Pancreas (tissue), 10 donors: ENCODE measurements around the gene CDT1. TPM values are rescaled to one million over a fixed set of nuclear protein-coding genes. Genes with fewer than 3 reads are reported as not detected.

ENCODE experiments used
- ATAC-seq, 4 donors: fragments of 200-7000 bp; cut with Tn5 transposase; one replicate each; pipeline versions ENCODE4 v1.8.0 to v1.9.1; 2020; ENCODE audit warnings: mild to moderate bottlenecking in 4 of 4, moderate library complexity in 4 of 4
- DNase-seq, 6 donors: peaks; one replicate each; pipeline ENCODE4 v3.0.0-alpha.2; 2020
- FAIRE-seq: peaks from 2 replicates; lab custom pipeline; 2012; peaks lifted over from hg19 to GRCh38; lab: Jason Lieb, UNC
- H3K27ac ChIP-seq, 4 donors: fragments of 200-600 bp; sonication (generic); 1 replicate in 3 of 4; 2 replicates in 1 of 4; pipeline versions ENCODE4 v1.5.0 to v1.8.0; 2020
- H3K27me3 ChIP-seq, 4 donors: fragments of 200-600 bp; one replicate each; pipeline ENCODE4 v1.8.0; 2021
- H3K36me3 ChIP-seq, 3 donors: fragments of 200-600 bp; sonication (generic) in 1 of 3; one replicate each; pipeline versions ENCODE4 v1.5.0 to v1.8.0; 2020 to 2021
- H3K4me1 ChIP-seq, 3 donors: fragments of 200-600 bp; one replicate each; pipeline ENCODE4 v1.8.0; 2021
- H3K4me3 ChIP-seq, 4 donors: fragments of 200-600 bp; sonication (generic) in 2 of 4; one replicate each; pipeline versions ENCODE4 v1.5.0 to v1.8.0; 2020 to 2021
- H3K9me3 ChIP-seq, 4 donors: fragments of 200-600 bp; one replicate each; pipeline ENCODE4 v1.8.0; 2021
- WGBS, 2 donors: extraction: QIAGEN DNeasy Blood & Tissue Kit; methylation state at CpG; one replicate each; pipeline ENCODE4 v1.1.7; 2013; 5-methylcytosine and 5-hydroxymethylcytosine counted together
- intact Hi-C, 3 donors: fragments of 100-400 bp; cut with DNase I; formaldehyde crosslinking; loops; one replicate each; pipeline versions ENCODE4 v1.11.1 to v1.14.2; 2022
- polyA plus RNA-seq, 2 donors: library from polyadenylated mRNA; stranded (reverse); fragments of 200-250 nt; gene quantifications; one replicate each; pipeline ENCODE4 v1.2.3, GENCODE V29; 2013
- total RNA-seq, 6 donors: library from RNA; stranded (reverse); fragmentation: NEBNext Ultra II Directional in 4 of 6; extraction: Animal tissue kit (Norgen Biotek cat#: 25700) in 4 of 6; gene quantifications; one replicate each; pipeline versions ENCODE4 v1.2.1 to v1.2.4, GENCODE V29; 2021 to 2023
- TF ChIP-seq, protein P1 (sequence below), 4 donors: fragments of 200-600 bp; sonication (generic) in 3 of 4; IDR thresholded peaks; one replicate each; pipeline versions ENCODE4 v1.5.0 to v1.8.0; 2021; ENCODE audit warnings: antibody characterized with exemption in 4 of 4
- donor health status: healthy with polysubstance abuse.
- donor health status: DM: no; HTN: no; CAD: no; lungs with moderate emphysema.
- donor health status: DM: no; HTN: no; CAD: no.
- donor health status: control.
- donor health status: control.
- donor health status: Bipolar disorder and iron deficiency.
- donor health status: DM: yes; HTN: yes; CAD: no.
- donor health status: DM: no; HTN: no; CAD: no.
- donor health status: DM: no; HTN: no; CAD: no.
- donor health status: DM: yes; HTN: yes; CAD: no.

Gene CDT1
- total and polyA plus RNA-seq, 8 donors = 0.12 to 1.8 (median 0.78) TPM

DNA sequence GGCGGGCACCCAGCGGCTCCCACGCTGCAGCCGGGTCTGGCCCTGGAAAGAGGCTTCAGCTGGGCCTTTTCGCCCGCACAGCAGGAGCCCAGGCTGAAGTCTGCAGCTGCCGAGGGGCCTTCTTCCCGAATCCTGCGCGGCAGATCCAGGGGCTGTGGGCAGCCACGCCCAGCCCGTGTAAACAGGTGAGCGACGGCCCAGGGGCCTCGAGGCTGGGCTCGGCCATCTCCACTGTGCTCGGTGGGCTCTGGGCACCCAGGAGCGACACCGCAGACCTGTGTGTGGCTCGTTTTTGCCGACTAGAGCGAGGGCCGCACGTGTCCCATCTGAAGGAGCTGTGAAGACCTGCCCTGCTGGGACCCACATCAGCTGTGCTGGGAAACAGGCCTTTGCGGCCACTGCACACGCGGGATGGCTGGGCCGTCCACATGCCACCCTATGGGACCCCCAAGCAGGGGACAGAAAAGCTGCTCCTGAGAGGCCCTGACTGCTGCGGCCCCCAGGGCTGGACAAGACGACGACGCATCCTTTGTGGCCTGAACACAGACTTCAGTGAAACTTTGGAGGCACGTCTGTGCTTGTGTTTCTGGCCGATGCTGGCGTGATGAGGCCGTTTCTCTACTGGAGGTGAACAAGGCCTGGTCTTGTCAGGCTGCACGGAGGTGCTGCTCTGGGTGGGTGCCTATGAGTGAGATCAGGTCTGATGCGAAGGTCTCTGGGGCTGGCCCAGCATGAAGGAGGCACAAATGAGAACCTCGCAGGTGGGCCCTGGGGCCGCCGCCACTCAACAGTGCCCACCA lies 13.3 kb downstream of the CDT1 start:
- Histone ChIP-seq H3K9me3 (no peaks in the 10 kb centered on the region), H3K27me3 (no peaks in the 10 kb centered on the region), H3K36me3 (no peaks in the 10 kb centered on the region), H3K27ac (no peak overlapping the region), H3K4me3 (no peak overlapping the region), H3K4me1 (peaks cover 0 to 3% (median 0%) of the 10 kb centered on the region in 3 donors)
- peak in 1 of 6 donors; percentile 65 for DNase-seq
- TF ChIP-seq, protein P1, sequence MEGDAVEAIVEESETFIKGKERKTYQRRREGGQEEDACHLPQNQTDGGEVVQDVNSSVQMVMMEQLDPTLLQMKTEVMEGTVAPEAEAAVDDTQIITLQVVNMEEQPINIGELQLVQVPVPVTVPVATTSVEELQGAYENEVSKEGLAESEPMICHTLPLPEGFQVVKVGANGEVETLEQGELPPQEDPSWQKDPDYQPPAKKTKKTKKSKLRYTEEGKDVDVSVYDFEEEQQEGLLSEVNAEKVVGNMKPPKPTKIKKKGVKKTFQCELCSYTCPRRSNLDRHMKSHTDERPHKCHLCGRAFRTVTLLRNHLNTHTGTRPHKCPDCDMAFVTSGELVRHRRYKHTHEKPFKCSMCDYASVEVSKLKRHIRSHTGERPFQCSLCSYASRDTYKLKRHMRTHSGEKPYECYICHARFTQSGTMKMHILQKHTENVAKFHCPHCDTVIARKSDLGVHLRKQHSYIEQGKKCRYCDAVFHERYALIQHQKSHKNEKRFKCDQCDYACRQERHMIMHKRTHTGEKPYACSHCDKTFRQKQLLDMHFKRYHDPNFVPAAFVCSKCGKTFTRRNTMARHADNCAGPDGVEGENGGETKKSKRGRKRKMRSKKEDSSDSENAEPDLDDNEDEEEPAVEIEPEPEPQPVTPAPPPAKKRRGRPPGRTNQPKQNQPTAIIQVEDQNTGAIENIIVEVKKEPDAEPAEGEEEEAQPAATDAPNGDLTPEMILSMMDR (IDR thresholded peaks at IDR 0.05) = no peak
- intact Hi-C loops = loop anchor here in 1 of 3 donors (10.0 kb wide), 1 partner anchor 358 kb away; the partner anchor contains the start of gene CDH15
- no peak for ATAC-seq
- 68 to 82% methylated on average over 41 of the region's 41 CpGs for WGBS, 2 donors
- FAIRE-seq = no peak

- ATAC-seq (no peak), DNase-seq (peak in 1 of 6 donors; percentile 73), FAIRE-seq (no peak)
- no peaks in the 10 kb centered on the region for H3K27me3 ChIP-seq
- no peak overlapping the region for H3K4me3 ChIP-seq
- intact Hi-C loops = loop anchor here in 1 of 3 donors (10.0 kb wide), 1 partner anchor 357 kb away; the partner anchor contains the start of gene CDH15
- no peaks in the 10 kb centered on the region for H3K36me3 ChIP-seq
- no peak overlapping the region for H3K27ac ChIP-seq
- H3K4me1 ChIP-seq = no peaks in the 10 kb centered on the region
- TF ChIP-seq, protein P1 (IDR thresholded peaks at IDR 0.05) = no peak
- no peaks in the 10 kb centered on the region for H3K9me3 ChIP-seq
- WGBS, 2 donors = 78 to 87% methylated on average over 40 of the region's 40 CpGs
These were observed 14.4 kb downstream of the CDT1 start for GRCh38 chr16:88817785-88818574.

DNA sequence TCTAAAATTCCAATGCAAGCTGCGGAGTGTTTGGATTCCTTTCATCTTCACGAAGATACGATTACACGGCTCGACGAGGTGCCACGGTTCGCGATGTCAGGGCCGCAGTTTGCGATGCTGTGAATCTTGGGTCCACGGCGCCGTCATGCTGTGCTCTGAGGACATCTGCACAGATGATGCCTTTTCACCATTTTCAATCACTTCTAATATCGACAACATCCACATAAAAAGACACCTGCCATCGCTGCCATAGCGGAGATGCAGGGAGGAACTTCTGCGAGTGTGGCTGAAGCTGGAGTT lies 14.9 kb downstream of the CDT1 start:
- DNase-seq (no peak), ATAC-seq (no peak), FAIRE-seq (no peak)
- H3K4me1 ChIP-seq = no peaks in the 10 kb centered on the region
- no peak overlapping the region for H3K27ac ChIP-seq
- 83 to 86% methylated on average over 18 of the region's 18 CpGs for WGBS, 2 donors
- no peaks in the 10 kb centered on the region for H3K9me3 ChIP-seq
- TF ChIP-seq, protein P1 (IDR thresholded peaks at IDR 0.05) = no peak
- no peak overlapping the region for H3K4me3 ChIP-seq
- intact Hi-C loops = loop anchor here in 1 of 3 donors (10.0 kb wide), 1 partner anchor 356 kb away; the partner anchor contains the start of gene CDH15
- H3K36me3 ChIP-seq = no peaks in the 10 kb centered on the region
- no peaks in the 10 kb centered on the region for H3K27me3 ChIP-seq

- 77 to 90% methylated on average over 16 of the region's 16 CpGs for WGBS, 2 donors
- no peak for DNase-seq
- intact Hi-C loops = loop anchor here in 1 of 3 donors (10.0 kb wide), 1 partner anchor 356 kb away; the partner anchor contains the start of gene CDH15
- no peak for FAIRE-seq
- H3K27me3 ChIP-seq = no peaks in the 10 kb centered on the region
- no peaks in the 10 kb centered on the region for H3K9me3 ChIP-seq
- no peaks in the 10 kb centered on the region for H3K4me1 ChIP-seq
- no peak for ATAC-seq
- H3K36me3 ChIP-seq = no peaks in the 10 kb centered on the region
- no peak overlapping the region for H3K27ac ChIP-seq
- H3K4me3 ChIP-seq = no peak overlapping the region
- TF ChIP-seq, protein P1 (IDR thresholded peaks at IDR 0.05) = no peak
These were observed 15.5 kb downstream of the CDT1 start for GRCh38 chr16:88819126-88819525.
